ENCODE measurements around the gene SLC39A11. TPM values are rescaled to one million over a fixed set of nuclear protein-coding genes. Genes with fewer than 3 reads are reported as not detected.

Gene SLC39A11
- total RNA-seq, 1 experiment from 2014 or later = 15.2 TPM

- no peaks in the 10 kb centered on the region for H3K9me3 ChIP-seq (ENCODE audit: control insufficient read depth, low read depth, low read length)
- Mint-ChIP-seq H3K27me3 (ENCODE audit: low read depth) (peaks cover 6% of the 10 kb centered on the region; the same call in 1 of the 2 replicates), H3K36me3 (ENCODE audit: insufficient read depth in 1 of 3, low read depth in 3 of 3) (peaks cover 0 to 2% (median 0%) of the 10 kb centered on the region in 3 experiments; a peak in 2 of 7 replicates), H3K4me1 (no peaks in the 10 kb centered on the region), H3K27ac (no peak overlapping the region; a peak in 1 of 7 replicates), H3K4me3 (no peak overlapping the region), H3K9me3 (peaks cover 2 to 4% of the 10 kb centered on the region in 2 experiments; a peak in 2 of 5 replicates)
- no peak overlapping the region for H4K8ac ChIP-seq (replicated peaks; ENCODE audit: insufficient read length, low read depth, low read length)
- no peaks in the 10 kb centered on the region for H3K4me1 ChIP-seq (ENCODE audit: insufficient read depth, low read length)
- H2BK120ac ChIP-seq (ENCODE audit: low read depth, low read length, poor library complexity, severe bottlenecking) = no peak overlapping the region
- H3K23me2 ChIP-seq (ENCODE audit: insufficient read length, low read depth, low read length, poor library complexity, severe bottlenecking) = no peaks in the 10 kb centered on the region
- no peak overlapping the region for H3K56ac ChIP-seq (ENCODE audit: insufficient read length, low read depth, low read length)
- no CpG with 5 or more reads among the region's 9 CpGs for WGBS (ENCODE audit: extremely low coverage, insufficient read length, low lambda C conversion rate)
- no peak overlapping the region for H2AFZ ChIP-seq (ENCODE audit: low read length)
- no peak overlapping the region for H2BK12ac ChIP-seq (ENCODE audit: insufficient read length, low read depth, low read length)
- no peak overlapping the region for H2AK5ac ChIP-seq (ENCODE audit: insufficient read length, low read length)
- no peak overlapping the region for H3K4me2 ChIP-seq (ENCODE audit: insufficient read depth, insufficient read length, low read length)
- no peak overlapping the region for H3K4ac ChIP-seq (ENCODE audit: low read depth, low read length)
- no peak overlapping the region for H3K14ac ChIP-seq (ENCODE audit: insufficient read depth, low read length)
- no peak overlapping the region for H3K18ac ChIP-seq (ENCODE audit: insufficient read length, low read depth, low read length)
- DNase-seq = no peak
- no peak overlapping the region for H4K5ac ChIP-seq (ENCODE audit: insufficient read length, low read depth, low read length)
- no peak overlapping the region for H2BK15ac ChIP-seq (ENCODE audit: low read depth, low read length)
- H2BK5ac ChIP-seq (ENCODE audit: insufficient read length, low read length) = no peak overlapping the region
- no peak overlapping the region for H2BK20ac ChIP-seq (ENCODE audit: low read depth, low read length, poor library complexity, severe bottlenecking)
- H4K91ac ChIP-seq (ENCODE audit: insufficient read length, low read depth, low read length) = no peak overlapping the region
- no peaks in the 10 kb centered on the region for H4K20me1 ChIP-seq (ENCODE audit: control insufficient read depth, insufficient read depth, insufficient read length)
- H3K9ac ChIP-seq (ENCODE audit: extremely low read depth, insufficient read length, low read length) = no peak overlapping the region
- H3K27me3 ChIP-seq (ENCODE audit: insufficient read depth, low read length) = no peaks in the 10 kb centered on the region
- H3K79me1 ChIP-seq (ENCODE audit: insufficient read depth, low read depth, low read length, poor library complexity, severe bottlenecking) = no peaks in the 10 kb centered on the region
- H3K79me2 ChIP-seq (ENCODE audit: insufficient read depth, low read length) = no peaks in the 10 kb centered on the region
- no peak overlapping the region for H3T11ph ChIP-seq (ENCODE audit: low read length)
- TF ChIP-seq CTCF (conservative IDR thresholded peaks at IDR 0.05) = no peak
- H3K23ac ChIP-seq (ENCODE audit: insufficient read length, low read depth, low read length) = no peak overlapping the region
- no peak overlapping the region for H3K27ac ChIP-seq (ENCODE audit: insufficient read length, low read depth, low read length)
These were observed 396.3 kb downstream of the SLC39A11 start for GRCh38 chr17:72696156-72696555.
